Fibroblast of skin of left quadriceps (primary cell): ENCODE data around the gene GRIN2C.
A peak's percentile ranks its signal among the peaks of the same experiment; 100 is the strongest.

Source experiments
- DNase-seq, 2 experiments: peaks; one replicate each; pipeline ENCODE4 v3.0.0-alpha.2; 2013; ENCODE audit warnings: low read depth in 2 of 2

Gene GRIN2C

GRCh38 chr17:74848656-74849399 lies 10.9 kb downstream of the GRIN2C start:
- no peak for DNase-seq

- no peak for DNase-seq
Measured at GRCh38 chr17:74846621-74847020, 13.1 kb downstream of the GRIN2C start.

- DNase-seq: no peak
Measured at GRCh38 chr17:74843352-74843627, 16.4 kb downstream of the GRIN2C start.

- DNase-seq: peak in 1 of 2 experiments; percentile 6
Measured at GRCh38 chr17:74842599-74843351, 16.9 kb downstream of the GRIN2C start.

- DNase-seq: no peak
Measured at GRCh38 chr17:74842146-74842598, 17.5 kb downstream of the GRIN2C start.

GRCh38 chr17:74840989-74841666 lies 18.6 kb downstream of the GRIN2C start:
- no peak for DNase-seq

GRCh38 chr17:74839990-74840852 lies 19.5 kb downstream of the GRIN2C start:
- no peak for DNase-seq

GRCh38 chr17:74838274-74838673 lies 21.4 kb downstream of the GRIN2C start:
- no peak for DNase-seq

- no peak for DNase-seq
Measured at GRCh38 chr17:74836691-74837467, 22.8 kb downstream of the GRIN2C start.

- no peak for DNase-seq
Measured at GRCh38 chr17:74836191-74836590, 23.5 kb downstream of the GRIN2C start.

GRCh38 chr17:74833501-74834377 lies 25.9 kb downstream of the GRIN2C start:
- no peak for DNase-seq

- DNase-seq: no peak
Measured at GRCh38 chr17:74832421-74832820, 27.3 kb downstream of the GRIN2C start.

- no peak for DNase-seq
Measured at GRCh38 chr17:74831444-74832146, 28.1 kb downstream of the GRIN2C start.

GRCh38 chr17:74830861-74831260 lies 28.8 kb downstream of the GRIN2C start:
- no peak for DNase-seq

GRCh38 chr17:74827800-74828199 lies 31.9 kb downstream of the GRIN2C start:
- DNase-seq: no peak

- no peak for DNase-seq
Measured at GRCh38 chr17:74825952-74826719, 33.5 kb downstream of the GRIN2C start.

GRCh38 chr17:74824961-74825627 lies 34.6 kb downstream of the GRIN2C start:
- no peak for DNase-seq

- no peak for DNase-seq
Measured at GRCh38 chr17:74822939-74823367, 36.7 kb downstream of the GRIN2C start.
